ENCODE data around the gene OLFML1.

The OLFML1 gene

DNA sequence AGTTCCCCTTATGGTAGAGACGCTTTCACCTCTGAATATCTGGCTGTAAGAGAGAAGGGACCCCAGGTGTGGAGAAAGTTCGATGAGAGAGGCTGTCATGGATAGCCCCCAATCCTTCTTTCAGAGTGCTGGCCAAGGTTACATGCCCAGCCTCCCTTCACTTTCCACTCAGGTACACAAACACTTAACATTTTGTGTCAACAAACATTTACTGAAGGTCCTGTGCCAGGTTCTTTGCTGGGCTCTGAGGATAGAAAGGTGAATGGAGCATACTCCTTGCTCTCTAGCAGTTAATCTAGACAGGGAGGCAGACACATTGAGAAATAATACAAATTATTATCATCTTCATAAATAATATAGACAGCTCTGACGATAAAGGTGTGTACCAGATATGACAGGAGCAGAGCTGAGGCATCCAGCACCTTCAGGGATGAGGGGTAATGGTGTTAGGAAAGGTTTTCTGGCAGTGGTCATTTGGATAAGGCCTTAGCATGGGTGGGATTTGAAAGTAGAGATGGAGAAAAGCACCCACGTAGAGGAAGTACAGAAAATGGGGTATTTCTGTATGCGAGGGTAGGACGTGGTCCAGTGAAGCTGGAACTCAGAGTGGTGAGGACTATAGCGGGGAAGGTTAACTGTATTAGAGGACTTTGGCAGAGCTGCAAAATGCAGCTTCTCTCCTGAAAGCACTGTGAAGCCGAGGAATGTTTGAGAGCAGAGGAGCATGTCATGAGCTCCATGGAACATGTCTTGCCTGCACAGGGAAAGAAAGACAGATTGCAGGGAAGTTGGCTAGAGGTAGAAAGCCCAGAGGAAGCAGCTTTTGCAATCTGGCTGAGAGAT lies 48.1 kb downstream of the OLFML1 start:
- no peak for DNase-seq

DNA sequence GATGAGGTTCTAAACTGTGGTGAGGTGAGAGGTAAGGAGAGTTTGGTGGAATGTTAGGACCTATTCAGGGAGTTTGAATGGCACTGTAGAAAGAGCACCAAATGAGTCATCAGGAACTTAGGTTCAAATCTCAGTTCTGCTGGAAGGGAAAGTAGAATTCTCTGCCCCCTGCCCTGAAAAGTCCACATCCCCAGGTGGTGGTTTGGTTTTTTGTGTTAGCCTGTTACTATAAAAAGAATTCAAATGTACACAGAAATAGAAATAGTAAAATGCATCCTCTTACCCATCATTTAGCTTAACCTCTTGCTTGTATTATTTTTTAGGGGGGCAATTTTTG lies 48.7 kb downstream of the OLFML1 start:
- DNase-seq: no peak

DNA sequence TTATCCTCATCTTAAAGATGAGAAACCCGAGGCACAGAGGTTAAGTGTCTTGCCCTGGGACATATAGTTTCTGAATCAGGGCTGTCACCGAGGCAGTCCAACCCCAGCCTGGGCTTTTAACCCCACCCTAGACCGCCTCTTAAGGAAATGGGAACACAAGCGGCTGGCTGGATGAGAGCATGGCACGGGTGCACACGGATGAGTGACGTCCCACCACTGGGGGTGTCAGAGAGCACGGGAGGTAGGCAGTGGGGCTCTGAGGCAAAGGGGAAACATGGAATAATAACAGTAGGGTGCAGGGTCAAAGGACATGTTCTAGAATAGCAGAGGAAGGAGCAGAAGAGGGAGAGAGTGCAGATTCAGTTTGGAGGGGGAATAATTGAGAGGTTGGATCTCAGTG lies 50.8 kb downstream of the OLFML1 start:
- DNase-seq: no peak

DNA sequence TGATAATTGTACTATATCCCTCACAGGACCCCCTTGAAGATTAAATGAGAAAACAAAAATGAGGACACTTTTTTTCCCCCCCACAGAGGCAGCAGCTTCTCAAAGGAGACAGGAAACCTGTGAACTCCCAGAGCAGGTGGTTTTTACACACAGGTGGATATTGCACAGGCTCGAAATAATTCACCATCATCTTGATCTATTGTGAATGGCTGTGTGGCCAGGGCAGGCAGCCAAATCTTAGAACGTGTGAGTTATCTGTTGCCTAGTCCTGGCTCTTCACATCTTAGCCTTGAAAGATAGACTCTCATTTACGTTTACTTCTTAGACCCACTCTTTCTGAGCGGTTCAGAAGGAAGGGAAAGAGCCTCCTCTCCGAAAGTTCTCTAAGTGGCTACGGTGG lies 52.0 kb downstream of the OLFML1 start:
- DNase-seq: no peak

DNA sequence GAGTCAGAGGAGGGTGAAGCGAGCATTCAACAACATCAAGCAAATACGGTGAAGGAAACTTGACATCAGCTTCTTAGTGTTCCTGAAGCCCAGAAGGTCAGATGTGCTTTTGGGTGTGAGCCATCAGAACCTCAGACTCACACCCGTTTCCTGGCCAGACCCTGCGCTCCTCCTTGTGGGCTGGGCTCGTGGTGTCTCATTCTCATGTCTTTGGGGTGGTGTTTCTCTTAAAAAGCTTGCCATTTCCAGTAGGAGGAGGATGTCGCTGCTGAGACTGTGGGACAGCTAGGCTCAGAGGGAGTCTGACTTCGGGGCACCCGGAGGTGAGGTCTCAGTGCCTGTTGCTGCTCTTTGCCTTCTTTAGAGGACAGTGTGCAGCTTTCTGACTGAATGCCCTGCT lies 52.7 kb downstream of the OLFML1 start:
- no peak for DNase-seq

DNA sequence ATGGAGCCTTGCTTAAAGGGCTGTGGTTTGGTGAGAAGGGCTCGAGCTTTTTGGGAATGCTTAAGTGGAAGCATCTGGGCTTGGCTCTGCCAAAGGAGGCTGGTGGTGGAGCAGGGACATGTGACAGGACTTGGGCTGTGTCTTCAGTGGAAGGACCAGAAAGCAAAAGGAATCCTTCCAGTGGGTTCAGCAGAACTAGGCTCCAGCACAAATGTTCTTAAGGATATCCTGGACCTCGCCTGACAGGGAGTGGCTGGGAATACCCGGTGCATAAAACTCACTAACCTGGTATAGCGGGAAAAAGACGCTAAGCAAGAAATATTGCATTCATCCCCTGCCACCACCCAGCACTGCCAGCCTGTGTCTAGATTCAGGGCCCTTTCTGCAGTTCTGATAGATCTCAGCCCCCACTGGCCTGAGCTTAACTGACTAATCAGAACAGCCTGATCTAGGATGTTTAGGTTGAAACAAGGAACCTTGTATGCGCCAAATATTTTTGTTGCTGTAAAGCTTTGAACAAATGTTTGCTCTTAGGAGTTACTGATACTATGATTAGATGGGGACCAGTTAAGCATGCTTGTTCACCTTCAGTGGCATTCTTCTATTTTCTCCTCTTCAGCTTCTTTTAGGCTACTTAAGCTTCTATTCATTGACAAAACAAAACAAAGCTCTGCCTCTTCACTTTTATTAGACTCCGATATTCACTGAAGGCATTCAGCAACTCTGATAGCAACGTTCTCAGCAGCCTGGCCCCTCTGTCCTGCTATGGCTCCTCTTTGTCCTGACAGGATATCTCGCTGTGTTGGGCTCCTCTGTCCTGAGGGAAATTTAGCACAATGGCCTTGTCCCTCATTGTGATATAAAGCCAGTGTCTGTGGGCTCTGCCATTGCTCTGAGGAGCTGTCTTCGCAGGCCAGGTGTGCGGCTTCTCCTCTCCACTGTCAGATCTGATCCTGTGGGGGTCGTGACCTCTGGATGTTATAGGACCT lies 53.5 kb downstream of the OLFML1 start:
- no peak for DNase-seq

DNA sequence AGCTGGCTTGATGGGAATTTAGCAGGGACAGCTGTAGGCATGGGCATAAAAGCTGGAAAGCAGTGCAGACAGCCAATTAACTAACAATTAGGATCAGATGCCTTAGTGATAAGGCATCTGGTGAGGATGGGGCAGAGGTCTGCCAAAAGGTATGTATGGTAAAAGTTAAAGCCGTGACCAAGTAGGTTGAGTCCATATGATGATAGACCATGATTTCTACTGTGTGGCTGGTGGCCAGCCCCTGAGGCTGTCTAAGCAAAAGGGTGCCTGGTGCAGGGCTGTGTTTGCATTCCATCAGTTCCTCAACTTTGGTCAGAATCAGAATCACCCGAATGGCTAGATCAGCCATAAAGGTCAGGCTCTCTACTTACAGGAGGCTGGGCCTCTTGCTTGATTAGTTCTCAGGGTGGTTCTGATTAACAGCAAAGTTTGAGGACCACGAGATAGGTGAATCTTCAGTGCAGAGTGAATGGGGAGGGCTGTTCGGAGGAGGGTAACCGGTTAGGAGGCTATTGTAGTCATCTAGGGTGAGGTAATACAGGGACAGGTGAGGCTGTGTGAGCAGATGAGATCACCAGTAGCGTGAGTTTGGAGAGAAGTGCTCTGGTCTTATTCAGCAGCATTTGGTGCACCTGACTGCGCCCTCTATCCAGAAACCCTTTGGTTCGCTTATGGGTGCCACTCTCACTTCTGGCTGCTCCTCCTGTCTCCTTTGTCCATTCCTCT lies 55.7 kb downstream of the OLFML1 start:
- DNase-seq: no peak

DNA sequence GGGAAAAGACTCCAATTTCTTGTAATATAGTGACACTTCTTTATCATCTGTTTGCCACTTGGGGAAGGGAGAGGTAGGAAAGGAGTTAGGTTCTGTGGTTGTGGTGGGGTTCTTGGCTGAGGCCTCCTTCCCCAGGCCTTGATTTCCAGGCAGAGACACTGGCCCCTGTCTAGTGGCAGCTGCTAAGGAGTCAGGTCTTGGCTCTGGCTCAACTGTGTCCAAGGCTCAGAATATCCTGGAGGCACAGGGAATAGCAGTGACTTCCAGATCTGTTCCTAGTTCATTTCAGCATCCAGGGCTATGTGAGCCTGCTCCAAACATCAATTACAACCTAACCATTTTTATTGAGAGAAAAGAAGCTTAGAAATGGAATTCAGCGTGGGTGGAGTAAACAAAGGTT lies 58.0 kb downstream of the OLFML1 start:
- no peak for DNase-seq

DNA sequence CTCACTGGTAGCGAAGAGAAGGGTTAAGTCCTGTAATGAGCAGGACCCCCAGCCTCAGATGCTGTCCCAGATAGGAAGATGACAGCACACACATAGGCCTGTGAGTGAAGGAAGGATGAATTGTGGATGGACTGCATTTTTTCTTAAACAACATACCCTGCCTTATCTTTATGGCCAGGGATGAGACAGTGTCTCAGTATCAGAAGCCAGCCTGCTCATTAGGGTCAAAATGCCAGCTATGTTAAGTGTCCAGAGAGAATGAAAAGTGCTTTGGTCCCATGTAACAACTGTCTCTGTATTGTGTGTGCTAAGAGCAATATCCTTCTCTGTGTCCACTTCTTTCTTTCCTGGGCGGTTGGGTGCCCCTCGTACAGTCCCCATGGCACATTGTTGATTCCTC lies 58.7 kb downstream of the OLFML1 start:
- DNase-seq: no peak

DNA sequence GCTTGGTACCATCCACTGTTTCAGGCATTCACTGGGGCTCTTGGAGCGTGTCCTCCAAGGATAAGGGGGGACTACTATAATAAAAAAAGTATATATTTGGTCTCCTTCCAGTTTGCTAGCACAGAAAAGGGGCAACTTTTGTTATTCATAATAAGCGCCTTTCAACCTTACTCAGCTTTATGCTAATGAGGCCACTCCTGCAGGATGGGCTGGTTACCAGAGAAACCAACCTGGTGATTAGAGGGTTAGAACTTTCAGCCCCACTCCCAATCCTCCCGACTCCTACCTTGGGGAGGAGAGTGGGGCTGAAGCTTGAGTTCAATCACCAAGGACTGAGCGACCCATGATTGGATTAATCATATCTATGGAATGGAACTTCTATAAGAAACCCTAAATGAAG lies 60.3 kb downstream of the OLFML1 start:
- DNase-seq: no peak

DNA sequence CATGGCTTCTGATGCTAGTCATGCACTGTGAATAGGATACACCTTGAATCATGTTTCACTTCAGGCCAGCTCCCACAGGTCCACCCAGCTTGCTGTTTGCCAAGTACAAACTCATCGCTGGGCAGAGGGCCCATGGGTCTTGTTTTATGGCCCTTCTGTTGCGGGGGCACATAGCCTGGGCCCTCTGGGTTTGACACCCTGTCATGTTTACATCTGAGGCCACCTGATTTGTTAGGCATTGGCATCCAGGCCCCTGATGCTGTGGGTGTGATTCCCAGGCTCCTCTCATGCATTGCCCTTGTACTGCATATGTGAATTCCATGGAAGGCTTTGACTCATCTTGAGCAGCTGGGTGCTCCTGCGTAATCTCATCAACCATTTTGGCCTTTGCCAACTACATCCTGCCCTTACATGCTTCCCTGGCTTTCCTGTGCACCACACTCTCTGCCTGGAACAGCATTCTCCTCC lies 61.1 kb downstream of the OLFML1 start:
- no peak for DNase-seq

DNA sequence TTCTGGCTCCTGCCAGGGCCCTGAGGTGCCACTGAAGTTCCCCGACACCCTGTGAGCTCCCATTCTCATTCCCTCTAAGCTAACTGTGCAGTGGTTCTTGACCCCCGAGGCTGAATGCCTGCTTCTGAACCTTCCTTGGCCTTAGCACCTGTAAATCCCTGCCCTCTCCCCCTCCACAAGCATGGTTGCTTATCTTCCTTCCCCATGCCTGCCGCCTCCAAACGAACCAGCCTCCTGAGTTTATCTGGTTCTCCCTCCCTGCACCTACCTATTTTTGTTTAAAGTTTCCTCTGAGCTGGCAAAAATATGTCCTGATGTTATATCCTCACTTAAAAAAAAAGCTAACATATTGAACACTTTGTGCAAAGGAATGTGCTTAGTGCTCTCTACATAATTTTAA lies 62.4 kb downstream of the OLFML1 start:
- no peak for DNase-seq

DNA sequence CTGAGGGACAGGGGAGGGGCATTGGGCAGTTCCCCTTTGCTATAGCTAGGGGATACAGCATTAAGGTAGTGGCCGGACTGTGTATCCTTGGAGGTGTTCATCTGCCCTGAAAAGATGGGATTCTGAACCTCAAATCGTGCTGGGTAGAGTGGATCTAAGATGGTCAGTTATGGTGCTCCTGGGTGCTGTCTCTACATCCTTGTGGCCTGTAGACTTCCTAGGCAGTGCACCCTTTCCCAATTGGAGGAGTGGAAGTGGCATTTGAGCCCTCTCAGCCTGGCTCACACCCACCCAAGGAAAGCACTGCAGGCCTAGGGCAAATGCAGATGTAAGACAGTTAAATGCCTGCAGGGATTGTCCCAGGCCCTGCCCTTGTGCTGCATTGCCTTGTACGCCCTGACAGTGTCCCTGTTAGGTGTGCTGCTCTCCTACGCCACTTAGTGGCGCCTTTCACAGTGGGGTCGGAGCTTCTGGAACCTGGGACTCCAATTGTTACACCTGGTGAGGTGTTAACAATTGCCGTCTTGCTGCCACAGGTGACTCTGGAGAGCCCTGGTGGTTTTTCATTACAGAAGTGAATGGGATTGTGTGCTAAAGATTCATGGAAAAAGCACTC lies 63.5 kb downstream of the OLFML1 start:
- DNase-seq: no peak

DNA sequence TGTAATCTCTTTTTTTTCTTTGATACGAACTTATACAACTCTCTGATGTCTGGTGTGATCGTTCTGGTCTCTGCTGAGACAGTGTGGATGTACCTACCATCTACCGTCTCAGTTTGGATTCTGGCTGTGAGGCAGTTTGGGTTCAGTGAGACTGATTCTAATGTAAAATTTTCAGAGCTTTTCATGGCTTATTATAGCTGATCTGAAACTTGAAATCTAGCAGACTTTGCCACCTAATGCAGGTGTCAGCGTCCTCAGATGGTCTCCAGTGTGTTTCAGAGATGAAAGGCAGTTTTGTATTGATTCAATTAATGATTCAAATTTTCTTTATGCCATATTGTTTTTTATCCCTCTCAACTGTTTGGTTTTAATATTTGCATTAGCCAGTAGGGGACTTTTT lies 64.4 kb downstream of the OLFML1 start:
- no peak for DNase-seq

DNA sequence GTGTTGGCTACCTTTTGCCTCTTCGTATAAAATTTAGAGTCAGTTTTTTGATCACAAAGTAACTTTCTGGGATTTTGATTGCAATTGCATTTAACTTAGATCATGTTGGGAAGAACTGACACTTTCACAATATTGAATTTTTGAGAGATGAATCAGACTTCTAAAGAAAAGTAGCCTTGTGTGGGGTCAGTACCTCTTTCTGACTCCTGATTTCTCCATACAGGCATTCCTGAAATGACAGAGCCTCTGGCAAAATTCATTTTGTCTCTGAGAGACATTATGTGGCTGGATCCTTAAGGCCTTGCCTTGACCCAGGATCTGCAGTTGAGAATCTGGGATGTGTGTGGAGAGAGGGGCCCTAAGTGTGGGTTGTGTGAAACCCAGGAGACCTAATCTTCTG lies 66.3 kb downstream of the OLFML1 start:
- peak; percentile 74 for DNase-seq

DNA sequence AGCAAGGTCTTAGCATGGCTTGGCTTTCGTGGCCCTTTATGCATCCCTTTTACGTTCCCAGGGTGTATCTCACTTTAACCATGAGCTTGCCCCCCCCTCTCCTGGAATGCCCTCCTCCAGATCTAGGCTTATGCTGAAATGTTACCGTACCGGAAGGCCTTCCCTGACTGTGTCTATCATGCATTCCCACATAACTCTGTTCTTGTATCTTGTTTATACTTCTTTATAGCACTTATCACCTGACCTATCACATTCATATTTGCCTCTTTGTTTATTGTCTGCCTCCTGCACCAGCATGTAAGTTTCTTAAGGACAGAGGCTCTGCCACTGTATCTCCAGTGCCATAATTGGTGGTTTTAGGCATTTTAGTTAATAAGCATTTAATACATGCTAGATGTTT lies 67.4 kb downstream of the OLFML1 start:
- no peak for DNase-seq

DNA sequence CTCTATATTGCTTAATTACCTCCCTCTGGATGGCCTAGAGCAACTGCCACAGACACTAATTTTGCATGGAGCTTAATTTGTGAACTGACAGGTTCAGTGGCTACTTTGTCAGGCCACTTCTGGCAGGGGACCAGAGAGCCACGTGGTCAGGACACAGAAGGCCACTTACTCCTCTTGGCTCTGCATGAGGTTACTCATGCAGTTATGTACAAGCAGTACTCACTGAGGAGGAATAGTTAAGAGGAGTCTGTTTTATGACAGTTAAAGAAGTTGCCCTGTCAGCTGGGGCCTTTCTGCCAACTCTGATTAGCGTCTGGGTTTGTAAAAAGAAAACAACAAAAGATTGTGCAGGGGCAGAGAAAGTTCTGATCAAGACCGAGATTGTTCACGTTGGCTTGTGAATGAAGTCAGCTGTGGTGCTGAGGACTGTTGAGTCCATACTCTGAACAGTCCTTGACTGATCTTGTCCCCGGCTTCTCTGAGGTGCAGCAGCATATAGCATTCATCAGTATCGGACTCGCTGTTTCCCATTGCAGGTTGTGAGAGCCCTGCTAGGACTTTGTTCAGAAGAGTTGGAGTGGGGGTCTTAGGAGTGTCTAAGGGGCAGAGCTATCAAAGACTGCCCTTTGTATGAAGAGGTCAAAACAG lies 69.9 kb downstream of the OLFML1 start:
- no peak for DNase-seq

DNA sequence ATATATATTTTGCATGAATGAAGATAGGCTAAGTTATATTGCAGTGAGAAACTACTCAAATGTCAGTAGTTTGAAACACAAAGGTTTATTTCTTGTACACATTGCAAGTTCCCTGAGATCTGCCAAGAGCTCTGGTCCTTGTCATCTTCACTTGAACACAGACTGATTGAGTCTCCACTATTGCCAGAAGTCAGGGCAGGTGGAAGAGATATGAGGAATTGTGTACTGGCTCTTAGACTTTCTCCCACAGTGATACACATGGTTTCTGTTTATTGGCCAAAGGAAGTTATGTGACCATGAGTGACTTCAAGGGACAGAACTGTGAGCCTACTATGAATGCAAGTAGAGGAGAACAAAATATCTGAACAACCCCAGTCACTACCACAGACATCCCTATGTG lies 72.7 kb downstream of the OLFML1 start:
- no peak for DNase-seq

DNA sequence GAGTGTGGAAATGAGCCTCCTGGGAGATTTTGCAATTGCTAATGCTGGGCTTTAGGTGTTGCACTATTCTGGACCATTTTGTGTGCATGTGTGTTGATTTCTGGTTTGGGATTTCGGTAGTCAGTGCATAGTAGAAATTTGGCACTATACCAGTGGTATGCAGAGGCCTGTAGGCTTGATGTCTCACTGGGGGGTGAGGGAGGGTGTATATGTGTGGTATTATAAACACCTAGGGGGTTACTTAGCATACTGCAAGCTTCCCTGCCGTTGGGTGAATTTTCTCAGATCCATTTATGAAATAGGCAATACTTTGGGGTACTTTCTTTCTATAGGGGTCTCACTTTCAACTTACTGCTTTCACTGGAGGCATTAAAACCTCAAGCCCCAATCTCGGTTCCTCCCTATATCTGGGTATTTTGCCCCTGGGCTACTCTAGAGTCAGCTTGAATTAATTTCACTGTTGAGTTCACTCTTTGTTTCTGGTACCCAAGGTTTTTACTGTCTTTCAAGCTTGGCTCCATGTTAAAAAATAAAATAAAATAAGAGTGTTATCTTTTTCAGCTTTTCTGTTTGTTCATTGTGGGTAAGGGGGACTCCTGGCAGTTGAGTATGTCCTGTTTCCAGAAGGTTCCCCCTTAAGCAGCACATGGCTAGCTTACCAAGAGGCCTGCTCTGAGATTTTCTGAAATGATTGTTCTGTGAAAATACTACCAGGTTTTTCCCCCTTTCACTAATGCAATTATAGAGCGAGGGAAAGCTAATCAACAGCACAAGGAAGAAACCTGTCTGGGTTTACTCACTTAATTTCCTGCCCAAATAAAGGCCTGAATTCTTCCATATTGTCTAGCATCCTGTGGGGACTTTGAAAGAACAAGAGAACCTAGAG lies 74.3 kb downstream of the OLFML1 start:
- DNase-seq: peak; percentile 12

Measured in fibroblast of skin of right biceps (primary cell).